Nephron progenitor cell (in vitro differentiated cells): Measurements from ENCODE around the gene KIAA1328.

Experiments used
- DNase-seq: peaks from one replicate; pipeline ENCODE4 v3.0.0; 2021
- H3K27ac Mint-ChIP-seq: 2 replicates; pipeline ENCODE4 v1.8.0; 2021; ENCODE audit warnings: mild to moderate bottlenecking, moderate library complexity, mixed read lengths
- H3K27me3 Mint-ChIP-seq: 2 replicates; pipeline ENCODE4 v1.8.0; 2021; ENCODE audit warnings: mild to moderate bottlenecking, low read depth, mixed read lengths; ENCODE audit not compliant: poor library complexity
- H3K36me3 Mint-ChIP-seq: 2 replicates; pipeline ENCODE4 v1.8.0; 2021; ENCODE audit warnings: low read depth, mixed read lengths
- H3K4me1 Mint-ChIP-seq: 2 replicates; pipeline ENCODE4 v1.8.0; 2021; ENCODE audit warnings: mixed read lengths
- H3K4me3 Mint-ChIP-seq: 2 replicates; pipeline ENCODE4 v1.8.0; 2021; ENCODE audit warnings: mild to moderate bottlenecking, moderate library complexity, mixed read lengths
- H3K9me3 Mint-ChIP-seq: 2 replicates; pipeline ENCODE4 v1.8.0; 2021; ENCODE audit warnings: mild to moderate bottlenecking, moderate library complexity, mixed read lengths
- CTCF ChIP-seq: fragments of 200-600 bp; sonication (generic); IDR thresholded peaks from 2 replicates; pipeline ENCODE4 v1.5.0; 2021; ENCODE audit warnings: antibody characterized with exemption

Gene KIAA1328

GRCh38 chr18:36839835-36840234 is 10.9 kb downstream of the KIAA1328 start:
- no peak overlapping the region for H3K4me3 Mint-ChIP-seq
- DNase-seq: no peak
- peaks cover 6% of the 10 kb centered on the region for H3K9me3 Mint-ChIP-seq
- H3K27ac Mint-ChIP-seq: no peak overlapping the region
- peaks cover 66% of the 10 kb centered on the region for H3K36me3 Mint-ChIP-seq
- no peak for TF ChIP-seq CTCF
- H3K27me3 Mint-ChIP-seq: no peaks in the 10 kb centered on the region
- no peaks in the 10 kb centered on the region for H3K4me1 Mint-ChIP-seq

DNA sequence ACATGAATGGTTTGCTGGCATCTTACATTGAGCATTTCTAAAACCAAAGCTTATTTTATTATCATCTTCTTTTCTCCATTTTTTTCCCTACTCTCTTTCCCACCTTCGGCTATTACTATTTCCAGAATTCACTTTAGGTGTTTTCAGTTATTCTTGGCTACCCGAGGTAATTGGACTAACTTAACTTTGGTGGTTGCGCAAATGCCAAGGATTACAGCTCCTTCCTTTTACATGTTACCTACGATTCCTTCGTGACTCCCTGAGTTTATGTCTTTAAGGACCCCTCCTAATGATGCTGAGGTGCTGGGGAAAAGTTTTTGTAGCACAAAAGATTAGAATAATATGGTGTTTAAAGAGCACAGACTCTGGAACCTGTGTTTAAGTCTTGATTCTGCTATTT is 14.3 kb downstream of the KIAA1328 start:
- Mint-ChIP-seq H3K27ac (no peak overlapping the region), H3K4me3 (no peak overlapping the region), H3K36me3 (peaks cover 37% of the 10 kb centered on the region), H3K27me3 (no peaks in the 10 kb centered on the region), H3K9me3 (peaks cover 6% of the 10 kb centered on the region), H3K4me1 (no peaks in the 10 kb centered on the region)
- DNase-seq: no peak
- no peak for TF ChIP-seq CTCF

DNA sequence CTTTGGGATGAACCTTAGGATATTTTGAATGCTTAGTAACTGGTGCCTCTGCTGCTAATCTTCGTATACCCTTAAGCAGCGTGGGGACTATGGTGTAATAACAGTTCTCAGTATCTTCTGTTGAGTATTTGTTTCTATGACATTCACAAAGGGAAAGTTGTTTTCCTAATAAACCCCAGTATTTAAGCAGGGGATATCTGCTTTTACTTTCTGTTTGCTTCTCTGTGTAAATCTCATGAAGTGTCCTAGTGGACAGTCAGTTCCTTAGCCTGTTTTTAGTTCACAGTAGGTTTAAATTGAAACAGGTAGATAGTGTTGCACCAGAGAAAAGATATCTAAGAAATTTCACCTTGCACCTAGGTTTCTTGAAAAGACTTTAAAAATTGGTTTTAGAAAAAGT is 14.9 kb downstream of the KIAA1328 start:
- TF ChIP-seq CTCF: no peak
- Mint-ChIP-seq H3K36me3 (peaks cover 31% of the 10 kb centered on the region), H3K4me1 (no peaks in the 10 kb centered on the region), H3K27ac (no peak overlapping the region), H3K27me3 (no peaks in the 10 kb centered on the region), H3K4me3 (no peak overlapping the region), H3K9me3 (peaks cover 6% of the 10 kb centered on the region)
- DNase-seq: no peak

- peaks cover 30% of the 10 kb centered on the region for H3K9me3 Mint-ChIP-seq
- no peak overlapping the region for H3K4me3 Mint-ChIP-seq
- H3K4me1 Mint-ChIP-seq: no peaks in the 10 kb centered on the region
- H3K36me3 Mint-ChIP-seq: peaks cover 31% of the 10 kb centered on the region
- TF ChIP-seq CTCF: no peak
- no peak for DNase-seq
- H3K27me3 Mint-ChIP-seq: peaks cover 3% of the 10 kb centered on the region
- no peak overlapping the region for H3K27ac Mint-ChIP-seq
Measured at GRCh38 chr18:36848609-36849008, 19.7 kb downstream of the KIAA1328 start.

- H3K27ac Mint-ChIP-seq: no peak overlapping the region
- peaks cover 3% of the 10 kb centered on the region for H3K27me3 Mint-ChIP-seq
- H3K4me3 Mint-ChIP-seq: no peak overlapping the region
- TF ChIP-seq CTCF: no peak
- H3K4me1 Mint-ChIP-seq: no peaks in the 10 kb centered on the region
- no peak for DNase-seq
- peaks cover 39% of the 10 kb centered on the region for H3K36me3 Mint-ChIP-seq
- H3K9me3 Mint-ChIP-seq: peaks cover 30% of the 10 kb centered on the region
Measured at GRCh38 chr18:36849288-36850006, 20.5 kb downstream of the KIAA1328 start.

GRCh38 chr18:36850527-36851201 is 21.7 kb downstream of the KIAA1328 start:
- DNase-seq: no peak
- Mint-ChIP-seq H3K4me1 (no peaks in the 10 kb centered on the region), H3K9me3 (peaks cover 30% of the 10 kb centered on the region), H3K36me3 (peaks cover 44% of the 10 kb centered on the region), H3K27ac (no peak overlapping the region), H3K4me3 (no peak overlapping the region), H3K27me3 (peaks cover 3% of the 10 kb centered on the region)
- TF ChIP-seq CTCF: no peak
